ENCODE measurements around the gene IRAG1.
"Not testable (repeated sequence)": the region's sequence is repeated elsewhere in the genome, so short reads cannot be mapped to it uniquely, and the experiment has no call there.

The IRAG1 gene

GRCh38 chr11:10683429-10683828 lies 10.1 kb downstream of the IRAG1 start:
- H3K27me3 Mint-ChIP-seq, result peaks cover 12% of the 10 kb centered on the region
- no peak overlapping the region for H3K27ac Mint-ChIP-seq
- ATAC-seq, result no peak
- H3K4me1 Mint-ChIP-seq, result no peaks in the 10 kb centered on the region
- no peak overlapping the region for H3K4me3 Mint-ChIP-seq
- H3K36me3 Mint-ChIP-seq (ENCODE audit: low read depth), result no peaks in the 10 kb centered on the region
- H3K9me3 Mint-ChIP-seq, result no peaks in the 10 kb centered on the region
- DNase-seq, result no peak

GRCh38 chr11:10680956-10681487 lies 12.5 kb downstream of the IRAG1 start:
- Mint-ChIP-seq H3K27me3 (peaks cover 24% of the 10 kb centered on the region), H3K4me1 (no peaks in the 10 kb centered on the region), H3K36me3 (ENCODE audit: low read depth) (no peaks in the 10 kb centered on the region), H3K9me3 (no peaks in the 10 kb centered on the region), H3K4me3 (no peak overlapping the region), H3K27ac (no peak overlapping the region)
- DNase-seq, result no peak
- ATAC-seq, result no peak

GRCh38 chr11:10680279-10680678 lies 13.3 kb downstream of the IRAG1 start:
- peaks cover 31% of the 10 kb centered on the region for H3K27me3 Mint-ChIP-seq

GRCh38 chr11:10679644-10680043 lies 13.9 kb downstream of the IRAG1 start:
- Mint-ChIP-seq H3K4me3 (no peak overlapping the region), H3K36me3 (ENCODE audit: low read depth) (no peaks in the 10 kb centered on the region), H3K9me3 (no peaks in the 10 kb centered on the region), H3K4me1 (no peaks in the 10 kb centered on the region), H3K27ac (no peak overlapping the region), H3K27me3 (peaks cover 33% of the 10 kb centered on the region)
- ATAC-seq (no peak), DNase-seq (no peak)

More at GRCh38 chr11:10680279-10680678, 13.3 kb downstream of the IRAG1 start:
- H3K4me3 Mint-ChIP-seq; H3K9me3 Mint-ChIP-seq; H3K27ac Mint-ChIP-seq; H3K4me1 Mint-ChIP-seq; H3K36me3 Mint-ChIP-seq (ENCODE audit: low read depth); DNase-seq; ATAC-seq: not testable (repeated sequence)

- H3K9me3 Mint-ChIP-seq, result no peaks in the 10 kb centered on the region
- no peak overlapping the region for H3K4me3 Mint-ChIP-seq
- H3K27me3 Mint-ChIP-seq, result peaks cover 43% of the 10 kb centered on the region
- H3K36me3 Mint-ChIP-seq (ENCODE audit: low read depth), result no peaks in the 10 kb centered on the region
- no peak overlapping the region for H3K27ac Mint-ChIP-seq
- no peak for DNase-seq
- H3K4me1 Mint-ChIP-seq, result no peaks in the 10 kb centered on the region
- no peak for ATAC-seq
Observed at GRCh38 chr11:10678101-10678500, 15.5 kb downstream of the IRAG1 start.

GRCh38 chr11:10676919-10677318 lies 16.6 kb downstream of the IRAG1 start:
- Mint-ChIP-seq H3K27ac (no peak overlapping the region), H3K4me1 (no peaks in the 10 kb centered on the region), H3K9me3 (no peaks in the 10 kb centered on the region), H3K4me3 (no peak overlapping the region), H3K27me3 (peaks cover 45% of the 10 kb centered on the region), H3K36me3 (ENCODE audit: low read depth) (no peaks in the 10 kb centered on the region)
- no peak for ATAC-seq
- no peak for DNase-seq

GRCh38 chr11:10674911-10675440 lies 18.6 kb downstream of the IRAG1 start:
- ATAC-seq, result no peak
- H3K9me3 Mint-ChIP-seq, result no peaks in the 10 kb centered on the region
- peaks cover 47% of the 10 kb centered on the region for H3K27me3 Mint-ChIP-seq
- no peak overlapping the region for H3K4me3 Mint-ChIP-seq
- no peaks in the 10 kb centered on the region for H3K4me1 Mint-ChIP-seq
- no peak overlapping the region for H3K27ac Mint-ChIP-seq
- H3K36me3 Mint-ChIP-seq (ENCODE audit: low read depth), result no peaks in the 10 kb centered on the region
- DNase-seq, result no peak

GRCh38 chr11:10674440-10674855 lies 19.1 kb downstream of the IRAG1 start:
- Mint-ChIP-seq H3K4me3 (no peak overlapping the region), H3K9me3 (no peaks in the 10 kb centered on the region), H3K4me1 (no peaks in the 10 kb centered on the region), H3K27ac (no peak overlapping the region), H3K27me3 (peaks cover 45% of the 10 kb centered on the region), H3K36me3 (ENCODE audit: low read depth) (no peaks in the 10 kb centered on the region)
- DNase-seq (no peak), ATAC-seq (no peak)

GRCh38 chr11:10673501-10674062 lies 20.0 kb downstream of the IRAG1 start:
- DNase-seq (no peak), ATAC-seq (no peak)
- H3K4me3 Mint-ChIP-seq, result no peak overlapping the region
- H3K27me3 Mint-ChIP-seq, result peaks cover 36% of the 10 kb centered on the region
- H3K4me1 Mint-ChIP-seq, result no peaks in the 10 kb centered on the region
- no peaks in the 10 kb centered on the region for H3K9me3 Mint-ChIP-seq
- H3K36me3 Mint-ChIP-seq (ENCODE audit: low read depth), result no peaks in the 10 kb centered on the region
- H3K27ac Mint-ChIP-seq, result no peak overlapping the region

GRCh38 chr11:10670099-10670498 lies 23.5 kb downstream of the IRAG1 start:
- Mint-ChIP-seq H3K36me3 (ENCODE audit: low read depth) (no peaks in the 10 kb centered on the region), H3K4me1 (no peaks in the 10 kb centered on the region), H3K27ac (no peak overlapping the region), H3K27me3 (peaks cover 17% of the 10 kb centered on the region), H3K9me3 (no peaks in the 10 kb centered on the region), H3K4me3 (no peak overlapping the region)
- DNase-seq (no peak), ATAC-seq (no peak)

- H3K9me3 Mint-ChIP-seq, result no peaks in the 10 kb centered on the region
- no peaks in the 10 kb centered on the region for H3K36me3 Mint-ChIP-seq (ENCODE audit: low read depth)
- no peak overlapping the region for H3K27ac Mint-ChIP-seq
- peaks cover 14% of the 10 kb centered on the region for H3K27me3 Mint-ChIP-seq
- ATAC-seq, result no peak
- no peak overlapping the region for H3K4me3 Mint-ChIP-seq
- H3K4me1 Mint-ChIP-seq, result no peaks in the 10 kb centered on the region
- no peak for DNase-seq
Observed at GRCh38 chr11:10669258-10670033, 24.1 kb downstream of the IRAG1 start.

- Mint-ChIP-seq H3K9me3 (no peaks in the 10 kb centered on the region), H3K4me1 (no peaks in the 10 kb centered on the region), H3K27ac (no peak overlapping the region), H3K27me3 (peaks cover 5% of the 10 kb centered on the region), H3K36me3 (ENCODE audit: low read depth) (no peaks in the 10 kb centered on the region), H3K4me3 (no peak overlapping the region)
- no peak for DNase-seq
- no peak for ATAC-seq
Observed at GRCh38 chr11:10667521-10667885, 26.1 kb downstream of the IRAG1 start.

GRCh38 chr11:10666556-10667520 lies 26.7 kb downstream of the IRAG1 start:
- Mint-ChIP-seq H3K36me3 (ENCODE audit: low read depth) (no peaks in the 10 kb centered on the region), H3K27ac (no peak overlapping the region), H3K4me3 (no peak overlapping the region), H3K27me3 (peaks cover 4% of the 10 kb centered on the region), H3K9me3 (no peaks in the 10 kb centered on the region), H3K4me1 (no peaks in the 10 kb centered on the region)
- DNase-seq (no peak), ATAC-seq (no peak)

- no peak for DNase-seq
- H3K27ac Mint-ChIP-seq, result no peak overlapping the region
- no peaks in the 10 kb centered on the region for H3K9me3 Mint-ChIP-seq
- H3K4me1 Mint-ChIP-seq, result peaks cover 5% of the 10 kb centered on the region
- H3K36me3 Mint-ChIP-seq (ENCODE audit: low read depth), result no peaks in the 10 kb centered on the region
- H3K4me3 Mint-ChIP-seq, result no peak overlapping the region
- ATAC-seq, result no peak
- H3K27me3 Mint-ChIP-seq, result peaks cover 2% of the 10 kb centered on the region
Observed at GRCh38 chr11:10664496-10664895, 29.1 kb downstream of the IRAG1 start.

Data from activated naive CD8-positive, alpha-beta T cell treated with anti-CD3 and anti-CD28 coated beads, Interleukin-2, amount 50 U/mL, for 24 hours (primary cell).